Natural killer cell treated with Interleukin-12 subunit alpha and Interleukin-12 subunit beta and Interleukin-15 and Interleukin-18, amount 100 ng/mL, for 72 hours (primary cell): ENCODE results near the gene SEM1. TPM values are rescaled to one million over a fixed set of nuclear protein-coding genes. Genes with fewer than 3 reads are reported as not detected.
"Not testable (repeated sequence)": the region's sequence is repeated elsewhere in the genome, so short reads cannot be mapped to it uniquely, and the experiment has no call there.

Experiments
- ATAC-seq, 2 donors: fragments of 150-1000 bp; cut with Tn5 transposase in 1 of 2; sonication (Bioruptor Pico), chemical (Tn5 transposase) in 1 of 2; 2 replicates each; pipeline ENCODE4 v1.10.0; 2021
- DNase-seq: peaks from one replicate; pipeline ENCODE4 v3.0.0; 2022; ENCODE audit warnings: low spot score
- H3K27ac Mint-ChIP-seq, 2 donors: 1 replicate in 1 of 2; 2 replicates in 1 of 2; pipeline ENCODE4 v1.8.0; 2022; ENCODE audit warnings: mixed read lengths in 2 of 2, mild to moderate bottlenecking in 1 of 2, moderate library complexity in 1 of 2
- H3K27me3 Mint-ChIP-seq, 2 donors: 1 replicate in 1 of 2; 2 replicates in 1 of 2; pipeline ENCODE4 v1.8.0; 2022; ENCODE audit warnings: mixed read lengths in 2 of 2
- H3K36me3 Mint-ChIP-seq: one replicate; pipeline ENCODE4 v1.8.0; 2022; ENCODE audit warnings: mixed read lengths
- H3K4me1 Mint-ChIP-seq, 2 donors: 1 replicate in 1 of 2; 2 replicates in 1 of 2; pipeline ENCODE4 v1.8.0; 2022; ENCODE audit warnings: low read depth in 2 of 2, mixed read lengths in 2 of 2, mild to moderate bottlenecking in 1 of 2
- H3K4me3 Mint-ChIP-seq: one replicate; pipeline ENCODE4 v1.8.0; 2022; ENCODE audit warnings: mixed read lengths
- H3K9me3 Mint-ChIP-seq: 2 replicates; pipeline ENCODE4 v1.8.0; 2022; ENCODE audit warnings: mixed read lengths
- total RNA-seq, 2 donors: library from RNA; stranded (reverse); gene quantifications; one replicate each; pipeline ENCODE4 v1.2.3, GENCODE V29; 2022

The SEM1 gene
- total RNA-seq, 2 donors from 2014 or later, result 35.5 to 83.5 TPM

DNA sequence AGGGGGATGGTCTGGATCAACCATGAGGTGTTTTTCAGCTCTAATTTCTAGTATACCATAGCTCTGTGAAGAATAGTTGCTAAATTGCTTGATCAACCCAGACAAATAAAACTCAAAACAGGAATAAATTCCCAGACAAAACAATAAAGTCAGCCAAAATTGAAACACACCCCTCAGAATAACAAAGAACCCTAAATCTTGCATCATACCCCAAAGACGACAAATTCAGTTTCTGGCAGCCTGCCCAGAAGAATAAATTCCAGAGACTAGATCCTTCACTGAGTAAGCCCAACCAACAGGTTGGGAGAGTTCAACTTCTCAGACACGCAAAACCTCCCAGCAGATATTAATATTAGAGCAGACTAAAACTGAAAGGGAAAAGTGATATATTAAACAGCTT is 11.2 kb upstream of the SEM1 start:
- Mint-ChIP-seq H3K27ac (no peak overlapping the region), H3K4me1 (no peaks in the 10 kb centered on the region), H3K36me3 (no peaks in the 10 kb centered on the region), H3K27me3 (peaks cover 32 to 70% of the 10 kb centered on the region in 2 donors), H3K4me3 (no peak overlapping the region), H3K9me3 (no peaks in the 10 kb centered on the region)
- ATAC-seq (no peak), DNase-seq (no peak)

DNA sequence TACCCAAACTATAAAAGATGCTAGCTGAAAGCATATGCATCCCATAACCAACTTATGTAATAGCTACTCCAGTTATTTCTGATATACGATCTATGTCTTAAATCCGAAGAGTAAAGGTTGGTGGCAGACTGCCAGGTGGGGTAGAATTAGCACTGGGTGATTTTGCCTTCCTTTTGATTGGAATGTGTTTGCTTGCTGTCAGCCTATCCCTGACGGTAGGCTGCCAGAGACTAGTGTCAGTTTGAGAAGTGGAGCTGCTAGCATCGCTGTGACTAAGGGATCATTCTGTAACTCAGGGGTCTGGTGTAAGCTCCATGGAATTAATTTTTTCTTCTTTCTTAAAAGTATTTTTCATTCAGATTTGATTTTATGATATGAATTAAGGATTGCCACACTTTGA is 9.5 kb upstream of the SEM1 start:
- DNase-seq, result no peak
- H3K27ac Mint-ChIP-seq, result no peak overlapping the region
- peaks cover 2% of the 10 kb centered on the region for H3K36me3 Mint-ChIP-seq
- H3K27me3 Mint-ChIP-seq, result peaks cover 31 to 69% of the 10 kb centered on the region in 2 donors
- no peak for ATAC-seq
- no peaks in the 10 kb centered on the region for H3K4me1 Mint-ChIP-seq
- no peak overlapping the region for H3K4me3 Mint-ChIP-seq
- no peaks in the 10 kb centered on the region for H3K9me3 Mint-ChIP-seq

DNA sequence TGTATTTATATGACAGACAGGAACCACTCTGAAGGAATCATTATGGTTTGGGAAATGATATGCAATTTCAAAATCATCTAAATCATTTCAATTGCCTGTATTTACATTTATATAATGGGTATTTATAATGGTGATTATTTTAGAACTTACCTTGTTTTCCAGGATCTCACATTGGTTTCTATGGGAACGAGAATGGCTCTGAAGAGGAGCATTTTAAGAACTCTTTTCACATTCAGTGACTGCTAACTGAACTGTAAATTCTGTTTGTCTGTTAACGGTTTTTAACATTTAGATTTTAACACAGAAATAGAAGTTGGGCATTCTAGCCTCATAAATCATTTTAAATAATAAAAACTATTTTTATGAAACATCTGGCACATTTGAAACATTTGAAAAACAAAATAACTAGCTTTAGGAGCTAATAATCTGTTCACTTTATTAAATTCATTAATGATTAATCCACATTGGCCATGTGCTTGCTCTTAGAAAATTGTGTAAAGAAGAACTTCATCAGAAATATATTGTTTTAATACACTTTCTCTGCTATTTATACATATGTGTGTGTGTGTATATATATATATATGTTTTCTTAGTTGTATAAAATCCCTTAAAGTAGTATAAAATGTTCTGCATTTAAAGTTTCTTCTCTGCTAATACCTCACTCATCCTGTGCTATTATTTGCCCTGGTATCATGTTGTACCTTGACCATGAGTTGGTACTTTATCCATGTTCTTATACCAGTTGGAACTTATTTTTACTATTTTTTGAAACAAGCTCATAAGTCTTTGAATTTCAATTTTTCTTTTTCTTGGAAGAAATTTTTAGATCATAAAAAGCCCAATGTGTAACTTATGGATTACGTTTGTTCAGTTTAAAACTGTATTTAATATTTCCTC is 8.7 kb upstream of the SEM1 start:
- Mint-ChIP-seq H3K4me1 (no peaks in the 10 kb centered on the region), H3K27me3 (peaks cover 31 to 70% of the 10 kb centered on the region in 2 donors), H3K9me3 (no peaks in the 10 kb centered on the region), H3K27ac (no peak overlapping the region), H3K36me3 (peaks cover 8% of the 10 kb centered on the region), H3K4me3 (no peak overlapping the region)
- DNase-seq (no peak), ATAC-seq (no peak)

DNA sequence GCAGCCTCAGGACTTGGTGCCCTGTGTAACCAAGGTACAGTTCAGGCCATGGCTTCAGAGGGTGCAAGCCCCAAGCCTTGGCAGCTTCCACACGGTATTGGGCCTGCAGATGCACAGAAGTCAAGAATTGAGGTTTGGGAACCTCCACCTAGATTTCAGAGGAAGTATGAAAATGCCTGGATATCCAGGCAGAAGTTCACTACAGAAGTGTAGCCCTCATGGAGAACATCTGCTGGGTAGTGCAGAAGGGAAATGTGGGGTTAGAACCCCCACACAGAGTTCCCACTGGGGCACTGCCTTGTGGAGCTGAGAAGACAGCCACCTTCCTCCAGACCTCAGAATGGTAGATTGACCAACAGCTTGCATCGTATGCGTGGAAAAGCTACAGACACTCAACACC is 3.4 kb upstream of the SEM1 start:
- H3K36me3 Mint-ChIP-seq, result peaks cover 23% of the 10 kb centered on the region
- peaks cover 21 to 42% of the 10 kb centered on the region in 2 donors for H3K27me3 Mint-ChIP-seq
- H3K9me3 Mint-ChIP-seq, result no peaks in the 10 kb centered on the region
- ATAC-seq (no peak), DNase-seq (no peak)
- no peak overlapping the region for H3K27ac Mint-ChIP-seq
- no peak overlapping the region for H3K4me3 Mint-ChIP-seq
- peaks cover under 1 to 13% of the 10 kb centered on the region in 2 donors for H3K4me1 Mint-ChIP-seq

DNA sequence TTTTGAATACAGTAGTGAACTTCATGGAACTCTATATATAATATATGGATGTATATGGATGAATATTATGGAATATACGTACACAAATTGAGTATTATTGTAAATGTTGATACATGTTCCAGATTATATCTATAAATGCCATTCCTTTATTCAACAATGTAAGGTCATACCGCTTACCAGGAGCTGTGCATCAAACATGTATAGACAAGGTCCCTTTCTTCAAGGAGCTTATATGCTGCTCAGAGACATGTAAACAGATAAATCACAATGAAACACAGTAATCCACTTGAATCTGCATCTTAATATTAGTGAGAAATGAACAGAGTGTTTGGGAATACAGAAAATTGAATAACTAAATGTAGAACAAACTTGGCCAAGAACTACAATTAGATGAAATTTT is 898 bp upstream of the SEM1 start:
- ATAC-seq (no peak), DNase-seq (no peak)
- Mint-ChIP-seq H3K27me3 (peaks cover 11 to 22% of the 10 kb centered on the region in 2 donors), H3K4me1 (peaks cover 7 to 21% of the 10 kb centered on the region in 2 donors), H3K27ac (peak overlapping the region in 1 of 2 donors; percentile 94), H3K36me3 (peaks cover 28% of the 10 kb centered on the region), H3K9me3 (no peaks in the 10 kb centered on the region), H3K4me3 (peak overlapping the region; percentile 96)

DNA sequence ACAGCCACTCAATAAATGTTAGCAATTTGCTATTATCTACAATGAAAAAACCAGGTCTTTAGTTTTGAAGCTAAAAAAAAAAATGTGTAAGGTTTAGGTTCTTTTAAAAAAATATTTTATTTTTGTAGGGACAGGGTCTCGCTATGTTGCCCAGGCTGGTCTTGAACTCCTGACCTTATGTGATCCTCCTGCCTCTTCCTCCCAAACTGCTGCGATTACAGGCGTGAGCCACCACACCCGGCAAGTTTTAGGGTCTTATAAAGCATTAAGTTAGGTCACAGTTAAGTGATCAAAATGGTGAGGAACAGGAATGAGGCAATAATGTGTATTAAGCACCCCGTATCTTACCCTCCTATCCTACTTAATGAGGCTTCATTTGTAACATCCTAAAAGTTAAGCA is 774 bp downstream of the SEM1 start:
- Mint-ChIP-seq H3K27me3 (peaks cover 8 to 12% of the 10 kb centered on the region in 2 donors), H3K27ac (peak overlapping the region; percentile 93 to 94), H3K4me3 (peak overlapping the region; percentile 96), H3K4me1 (peaks cover 8 to 21% of the 10 kb centered on the region in 2 donors), H3K36me3 (peaks cover 23% of the 10 kb centered on the region), H3K9me3 (no peaks in the 10 kb centered on the region)
- no peak for ATAC-seq
- DNase-seq, result no peak

DNA sequence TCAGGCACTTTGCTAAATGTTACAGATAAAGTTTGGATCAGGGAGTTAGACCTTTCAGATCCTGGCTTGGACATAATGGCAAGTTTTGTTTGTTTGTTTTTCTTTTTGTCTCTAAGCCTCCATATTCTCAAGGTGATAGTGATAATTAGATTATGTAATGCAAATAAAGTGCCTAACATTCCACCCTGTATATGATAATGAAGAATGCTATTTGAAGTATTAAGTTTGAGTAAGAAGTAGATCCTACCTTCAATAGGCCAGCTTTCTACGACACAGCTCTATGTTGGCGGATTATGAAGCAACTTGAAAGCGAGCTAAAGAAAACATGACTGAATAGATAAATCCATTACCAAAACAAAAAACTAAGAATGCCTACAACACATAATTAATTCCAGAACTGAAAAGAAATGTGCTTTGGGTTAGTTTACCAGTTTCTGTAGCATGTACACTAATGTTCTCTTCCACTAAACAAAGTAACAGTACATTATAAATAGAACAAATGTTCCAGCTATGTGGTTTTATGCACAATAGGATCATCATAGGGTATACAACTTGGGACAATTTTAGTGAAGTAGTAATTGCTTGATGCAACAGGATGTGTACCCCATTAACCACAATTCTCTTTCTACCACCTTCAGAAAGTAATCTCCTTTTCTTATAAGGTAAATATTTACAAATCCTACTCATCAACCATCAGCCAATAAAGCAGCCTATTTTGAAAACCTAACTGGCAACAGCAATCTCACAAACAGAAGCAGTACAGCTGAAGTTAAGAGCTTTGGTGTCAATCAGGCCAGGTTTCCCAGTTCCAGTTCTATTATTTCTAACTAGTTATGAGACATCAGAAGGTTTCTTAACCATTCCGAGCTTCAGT is 1.5 kb downstream of the SEM1 start:
- Mint-ChIP-seq H3K9me3 (no peaks in the 10 kb centered on the region), H3K36me3 (peaks cover 21% of the 10 kb centered on the region), H3K27ac (peak overlapping the region in 1 of 2 donors; percentile 94), H3K27me3 (peaks cover 8 to 9% of the 10 kb centered on the region in 2 donors), H3K4me1 (peaks cover 10 to 21% of the 10 kb centered on the region in 2 donors), H3K4me3 (peak overlapping the region; percentile 96)
- ATAC-seq (no peak), DNase-seq (no peak)

DNA sequence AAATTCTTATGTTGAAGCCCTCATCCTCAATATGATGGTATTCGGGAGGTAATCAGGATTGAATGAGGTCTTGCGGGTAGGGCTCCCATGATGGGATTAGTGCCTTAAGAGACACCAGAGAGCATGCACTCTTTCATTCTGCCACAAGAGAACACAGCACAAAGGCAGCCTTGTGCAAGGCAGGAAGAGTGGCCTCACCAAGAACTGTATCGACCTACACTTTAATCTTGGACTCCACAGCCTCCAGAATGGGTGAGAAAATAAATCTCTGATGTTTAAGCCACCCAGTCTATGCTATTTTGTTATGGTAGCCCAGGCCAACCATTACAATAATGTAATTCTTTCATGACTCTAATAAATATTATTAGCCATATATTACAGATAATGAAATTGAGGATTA is 8.4 kb downstream of the SEM1 start:
- Mint-ChIP-seq H3K4me3 (no peak overlapping the region), H3K4me1 (peaks cover 34 to 39% of the 10 kb centered on the region in 2 donors), H3K27me3 (no peaks in the 10 kb centered on the region), H3K27ac (no peak overlapping the region), H3K9me3 (no peaks in the 10 kb centered on the region), H3K36me3 (no peaks in the 10 kb centered on the region)
- ATAC-seq, result no peak
- no peak for DNase-seq

DNA sequence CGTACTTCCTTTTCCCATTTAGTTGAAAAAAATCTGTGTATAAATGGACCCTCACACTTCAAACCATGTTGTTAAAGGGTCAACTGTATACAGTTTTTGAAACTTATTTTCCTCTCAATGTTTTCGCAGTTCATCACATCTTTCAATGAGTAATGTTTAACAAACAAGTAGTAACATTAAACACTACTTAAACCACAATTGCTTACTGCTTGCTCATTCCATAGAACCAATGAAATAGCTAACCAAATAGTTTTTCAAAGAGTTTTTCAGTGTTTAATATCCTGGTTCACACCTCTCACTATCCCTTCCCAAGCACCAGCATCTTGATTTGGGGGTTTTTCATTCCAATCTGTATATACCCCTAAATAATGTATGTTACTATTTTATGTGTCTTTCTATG is 9.1 kb downstream of the SEM1 start:
- H3K9me3 Mint-ChIP-seq, result no peaks in the 10 kb centered on the region
- H3K27ac Mint-ChIP-seq, result no peak overlapping the region
- ATAC-seq (no peak), DNase-seq (no peak)
- H3K4me1 Mint-ChIP-seq, result peaks cover 34 to 39% of the 10 kb centered on the region in 2 donors
- H3K27me3 Mint-ChIP-seq, result no peaks in the 10 kb centered on the region
- H3K4me3 Mint-ChIP-seq, result no peak overlapping the region
- no peaks in the 10 kb centered on the region for H3K36me3 Mint-ChIP-seq

DNA sequence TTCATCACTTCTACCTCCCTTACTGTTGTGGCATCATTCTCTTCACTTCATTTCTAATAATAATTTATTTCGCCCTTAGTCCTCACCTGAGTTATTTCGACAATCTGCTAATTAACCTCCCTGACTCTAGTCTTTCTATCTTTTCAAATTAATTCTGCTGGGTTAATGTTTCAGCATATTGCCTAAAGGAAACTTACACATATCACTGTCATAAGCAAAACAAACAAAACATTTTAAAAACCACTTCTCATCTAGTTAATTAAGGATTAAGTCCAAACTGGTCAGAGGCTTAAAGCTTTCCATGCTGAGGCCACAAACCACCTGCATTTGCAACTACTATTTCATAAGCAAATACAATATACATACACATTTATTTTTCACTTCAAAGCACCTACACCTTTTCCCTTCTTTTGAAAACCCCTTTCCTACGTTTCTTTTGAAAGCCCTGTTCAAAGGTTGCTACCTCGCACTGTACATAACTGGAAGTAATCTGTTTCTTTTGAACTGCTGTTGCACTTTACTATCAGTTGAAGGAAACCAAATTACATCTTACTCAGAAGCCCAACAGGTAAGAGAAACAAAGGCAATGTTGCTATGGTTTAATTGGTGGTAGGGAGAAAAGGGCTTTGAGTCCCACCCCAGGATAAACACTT is 10.3 kb downstream of the SEM1 start:
- ATAC-seq (no peak), DNase-seq (no peak)
- Mint-ChIP-seq H3K27ac (no peak overlapping the region), H3K27me3 (no peaks in the 10 kb centered on the region), H3K9me3 (no peaks in the 10 kb centered on the region), H3K36me3 (no peaks in the 10 kb centered on the region), H3K4me1 (peaks cover 34 to 46% of the 10 kb centered on the region in 2 donors), H3K4me3 (no peak overlapping the region)

DNA sequence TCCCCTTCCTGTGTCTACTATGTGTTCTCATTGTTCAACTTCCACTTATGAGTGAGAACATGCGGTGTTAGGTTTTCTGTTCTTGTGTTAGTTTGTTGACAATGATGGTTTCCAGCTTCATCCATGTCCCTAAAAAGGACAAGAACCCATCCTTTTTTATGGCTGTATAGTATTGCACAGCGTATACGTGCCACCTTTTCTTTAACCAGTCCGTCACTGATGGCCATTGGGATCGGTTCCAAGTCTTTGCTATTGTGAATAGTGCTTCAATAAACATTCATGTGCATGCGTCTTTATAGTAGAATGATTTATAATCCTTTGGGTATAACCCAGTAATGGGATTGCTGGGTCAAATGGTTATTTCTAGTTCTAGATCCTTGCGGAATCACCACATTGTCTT is 11.2 kb downstream of the SEM1 start:
- not testable (repeated sequence) for H3K4me3 Mint-ChIP-seq, ATAC-seq, DNase-seq, H3K27ac Mint-ChIP-seq, H3K36me3 Mint-ChIP-seq, H3K9me3 Mint-ChIP-seq, H3K27me3 Mint-ChIP-seq
- H3K4me1 Mint-ChIP-seq, result peaks cover 34 to 46% of the 10 kb centered on the region in 2 donors

DNA sequence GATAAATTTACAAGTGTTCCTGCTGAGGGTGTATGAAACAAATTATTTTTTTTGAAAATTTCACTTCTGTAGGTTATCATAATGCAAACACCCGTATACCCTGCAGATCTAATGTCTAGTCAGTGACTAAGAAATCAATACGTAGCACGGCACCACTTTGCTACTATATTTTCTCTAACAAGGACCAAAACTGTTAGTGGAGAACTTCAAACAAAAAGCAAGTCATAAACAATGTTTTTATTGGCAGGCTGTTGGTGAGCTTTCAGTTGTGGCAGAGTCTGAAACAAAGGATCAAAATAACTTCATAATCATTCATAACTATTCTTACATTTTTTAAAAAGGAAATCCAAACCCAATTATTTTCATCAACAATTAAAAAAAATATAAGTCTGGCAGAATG is 11.8 kb downstream of the SEM1 start:
- Mint-ChIP-seq H3K4me1 (peaks cover 34 to 50% of the 10 kb centered on the region in 2 donors), H3K36me3 (no peaks in the 10 kb centered on the region)
- DNase-seq, result no peak

DNA sequence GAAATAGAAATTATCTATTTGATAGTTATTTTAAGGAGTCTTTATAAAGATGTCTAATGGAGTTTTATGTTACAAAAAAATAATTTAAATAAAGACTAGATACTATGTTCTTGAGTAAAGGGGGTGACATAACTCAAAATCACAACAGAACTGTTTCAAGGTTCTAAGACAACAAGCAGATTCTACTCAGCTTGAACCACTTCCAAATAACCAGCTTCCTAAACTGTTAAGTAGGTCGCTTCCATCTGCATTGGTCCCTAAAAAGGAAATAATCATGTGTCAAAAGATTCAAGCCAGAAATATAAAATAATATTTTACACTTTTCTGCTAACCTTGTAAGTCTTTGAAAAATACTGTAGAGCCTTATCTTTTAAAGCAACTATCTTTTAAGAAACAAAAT is 14.1 kb downstream of the SEM1 start:
- no peak overlapping the region for H3K4me3 Mint-ChIP-seq
- ATAC-seq, result no peak
- H3K27ac Mint-ChIP-seq, result no peak overlapping the region
- H3K27me3 Mint-ChIP-seq, result no peaks in the 10 kb centered on the region
- H3K4me1 Mint-ChIP-seq, result peaks cover 26 to 49% of the 10 kb centered on the region in 2 donors
- no peaks in the 10 kb centered on the region for H3K9me3 Mint-ChIP-seq
- H3K36me3 Mint-ChIP-seq, result peaks cover 9% of the 10 kb centered on the region
- DNase-seq, result no peak

More for the DNA sequence above, 11.8 kb downstream of the SEM1 start:
- H3K27me3 Mint-ChIP-seq, result no peaks in the 10 kb centered on the region
- H3K27ac Mint-ChIP-seq, result no peak overlapping the region
- no peak for ATAC-seq
- H3K4me3 Mint-ChIP-seq, result no peak overlapping the region
- H3K9me3 Mint-ChIP-seq, result no peaks in the 10 kb centered on the region
